ENCODE data around the gene NPRL2. TPM values are rescaled to one million over a fixed set of nuclear protein-coding genes. Genes with fewer than 3 reads are reported as not detected.

NPRL2 gene
- total and polyA plus RNA-seq, 3 donors from 2014 or later = 26.9 to 29.2 (median 28.0) TPM

DNA sequence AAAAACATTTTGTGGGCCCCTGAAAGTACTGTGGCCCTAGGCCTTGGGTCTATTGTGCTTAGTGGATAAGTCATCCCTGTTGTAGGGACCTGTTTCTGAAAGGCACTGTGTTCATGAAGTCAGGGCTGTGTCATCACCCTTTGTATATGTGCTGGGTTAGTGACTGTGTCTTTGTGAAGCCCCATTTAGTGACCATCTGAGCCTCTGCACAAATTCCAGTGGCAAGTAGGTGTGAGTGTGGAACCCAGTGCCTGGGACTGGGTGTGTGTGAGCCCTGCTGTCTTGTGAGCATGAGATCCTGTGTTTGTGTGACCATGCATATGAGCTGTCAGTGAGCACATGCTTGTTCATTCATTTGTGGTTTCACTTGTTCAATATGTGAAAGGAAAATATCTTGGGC, 46.0 kb downstream of the NPRL2 start:
- no peaks in the 10 kb centered on the region for H3K9me3 ChIP-seq
- no peaks in the 10 kb centered on the region for H3K36me3 ChIP-seq (ENCODE audit: low read depth, missing control alignments)
- intact Hi-C loops (cut with DNase I; ENCODE audit: low total_unique reads) = no loop called here
- TF ChIP-seq POLR2A (IDR thresholded peaks at IDR 0.05) = no peak
- TF ChIP-seq, protein P1, sequence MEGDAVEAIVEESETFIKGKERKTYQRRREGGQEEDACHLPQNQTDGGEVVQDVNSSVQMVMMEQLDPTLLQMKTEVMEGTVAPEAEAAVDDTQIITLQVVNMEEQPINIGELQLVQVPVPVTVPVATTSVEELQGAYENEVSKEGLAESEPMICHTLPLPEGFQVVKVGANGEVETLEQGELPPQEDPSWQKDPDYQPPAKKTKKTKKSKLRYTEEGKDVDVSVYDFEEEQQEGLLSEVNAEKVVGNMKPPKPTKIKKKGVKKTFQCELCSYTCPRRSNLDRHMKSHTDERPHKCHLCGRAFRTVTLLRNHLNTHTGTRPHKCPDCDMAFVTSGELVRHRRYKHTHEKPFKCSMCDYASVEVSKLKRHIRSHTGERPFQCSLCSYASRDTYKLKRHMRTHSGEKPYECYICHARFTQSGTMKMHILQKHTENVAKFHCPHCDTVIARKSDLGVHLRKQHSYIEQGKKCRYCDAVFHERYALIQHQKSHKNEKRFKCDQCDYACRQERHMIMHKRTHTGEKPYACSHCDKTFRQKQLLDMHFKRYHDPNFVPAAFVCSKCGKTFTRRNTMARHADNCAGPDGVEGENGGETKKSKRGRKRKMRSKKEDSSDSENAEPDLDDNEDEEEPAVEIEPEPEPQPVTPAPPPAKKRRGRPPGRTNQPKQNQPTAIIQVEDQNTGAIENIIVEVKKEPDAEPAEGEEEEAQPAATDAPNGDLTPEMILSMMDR (IDR thresholded peaks at IDR 0.05) = no peak
- no peak for DNase-seq
- H3K4me3 ChIP-seq = no peak overlapping the region
- H3K27ac ChIP-seq = no peak overlapping the region
- H3K27me3 ChIP-seq = no peaks in the 10 kb centered on the region
- peaks cover 17% of the 10 kb centered on the region for H3K4me1 ChIP-seq

DNA sequence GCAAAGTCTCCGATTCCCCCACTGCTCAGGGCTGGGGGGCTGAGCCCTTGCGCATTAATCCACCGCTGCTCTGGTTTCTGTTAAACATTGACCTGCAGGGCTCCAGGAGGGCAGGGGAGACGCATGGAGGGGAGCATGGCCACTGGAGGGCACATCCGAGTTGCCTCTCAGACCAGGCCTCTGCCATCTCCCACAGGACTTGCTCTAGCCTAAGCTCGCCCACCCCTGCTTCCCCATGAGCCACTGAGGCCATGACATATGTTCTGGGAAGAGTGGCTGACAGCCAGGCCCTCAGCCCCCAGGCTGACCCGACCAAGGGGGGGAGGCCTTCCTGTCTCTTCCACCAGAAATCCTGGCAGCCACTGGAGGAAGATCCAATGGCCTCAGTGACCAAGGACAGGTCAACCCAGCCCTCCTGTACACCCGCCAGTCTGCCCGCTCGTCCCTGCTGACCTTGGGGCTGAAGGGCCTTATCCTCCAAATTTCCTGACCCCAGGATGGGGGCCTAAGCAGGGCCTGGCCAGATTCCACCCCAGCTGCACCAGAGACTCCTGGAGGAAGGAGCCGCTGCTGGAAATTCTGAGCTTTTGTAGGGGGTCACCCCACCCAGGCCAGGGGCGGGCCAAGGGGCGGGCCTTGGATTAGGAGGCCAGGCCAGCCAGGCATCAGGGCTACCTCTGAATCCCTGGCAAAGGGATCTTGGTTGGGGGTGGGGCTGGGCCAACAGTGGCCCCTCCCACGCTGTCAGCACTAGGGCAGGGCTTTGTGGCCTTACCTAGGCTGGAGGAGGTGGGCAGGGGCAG, 47.4 kb downstream of the NPRL2 start, which contains the start of gene HYAL1:
Gene HYAL1, minus strand, starts transcription at position 562 of the 803 bp plus-strand sequence. CDS start 618 bp downstream, outside the sequence.
- 52 to 69% methylated on average over 3 to 14 of the region's 14 CpGs for WGBS, 2 donors

DNA sequence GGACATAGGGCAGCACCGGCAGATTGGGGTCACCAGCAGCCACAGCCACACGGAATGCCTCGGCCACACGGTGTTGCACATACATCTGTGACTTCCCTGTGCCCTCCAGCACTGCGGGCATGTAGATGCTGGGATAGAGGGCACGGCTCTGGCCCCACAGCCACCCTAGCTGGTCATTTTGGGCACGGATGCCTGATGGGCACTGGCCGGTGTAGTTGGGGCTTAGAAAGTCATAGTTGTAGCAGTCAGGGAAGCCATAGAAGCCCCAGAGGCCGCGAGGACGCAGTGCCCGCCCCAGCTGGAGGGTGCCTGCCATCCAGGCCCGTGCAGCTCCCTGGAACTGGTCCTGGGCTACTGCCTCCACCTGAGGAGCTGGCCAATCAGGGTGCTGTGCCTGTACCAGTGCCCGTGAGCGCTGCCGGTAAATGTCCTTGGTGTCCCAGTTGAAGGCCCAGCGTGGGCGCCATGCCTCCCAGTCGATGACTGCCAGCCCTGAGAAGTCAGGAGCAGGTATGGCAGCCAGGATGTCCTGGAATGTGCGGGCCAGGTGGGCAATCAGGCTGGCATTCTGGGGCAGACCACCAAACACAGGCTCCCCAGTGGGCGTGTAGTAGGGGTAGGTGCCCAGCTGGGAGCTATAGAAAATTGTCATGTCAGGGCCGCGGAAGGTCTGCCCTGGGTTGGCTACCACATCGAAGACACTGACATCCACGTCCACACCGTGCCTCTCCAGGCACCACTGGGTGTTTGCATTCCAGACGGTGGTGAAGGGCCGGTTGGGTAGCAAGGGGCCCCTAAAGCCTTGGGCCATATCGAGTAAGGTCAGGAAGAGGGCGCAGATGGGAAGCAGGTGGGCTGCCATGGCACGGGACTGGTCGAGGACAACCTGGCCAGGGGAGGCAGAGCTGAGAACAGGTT, 48.2 kb downstream of the NPRL2 start:
- Histone ChIP-seq H3K4me1 (peaks cover 25% of the 10 kb centered on the region), H3K27ac (peak overlapping the region; percentile 55 to 62), H3K27me3 (no peaks in the 10 kb centered on the region), H3K36me3 (ENCODE audit: low read depth, missing control alignments) (no peaks in the 10 kb centered on the region), H3K9me3 (no peaks in the 10 kb centered on the region), H3K4me3 (no peak overlapping the region)
- whole genome bisulfite sequencing, 2 donors = 88% methylated on average over 20 to 32 of the region's 32 CpGs
- DNase-seq = no peak
- intact Hi-C loops (cut with DNase I; ENCODE audit: low total_unique reads) = no loop called here
- no peak for TF ChIP-seq POLR2A (IDR thresholded peaks at IDR 0.05)
- TF ChIP-seq, protein P1 (IDR thresholded peaks at IDR 0.05) = no peak

More for the DNA sequence above, 47.4 kb downstream of the NPRL2 start, which contains the start of gene HYAL1:
- Histone ChIP-seq H3K4me1 (peaks cover 24% of the 10 kb centered on the region), H3K9me3 (no peaks in the 10 kb centered on the region), H3K4me3 (no peak within 1 kb of the TSS), H3K27me3 (no peaks in the 10 kb centered on the region), H3K36me3 (ENCODE audit: low read depth, missing control alignments) (no peaks in the 10 kb centered on the region), H3K27ac (peak within 1 kb of the TSS; percentile 55 to 62)
- TF ChIP-seq, protein P1 (IDR thresholded peaks at IDR 0.05) = no peak
- TF ChIP-seq POLR2A (IDR thresholded peaks at IDR 0.05) = no peak
- intact Hi-C loops (cut with DNase I; ENCODE audit: low total_unique reads) = no loop called here
- DNase-seq = no peak

DNA sequence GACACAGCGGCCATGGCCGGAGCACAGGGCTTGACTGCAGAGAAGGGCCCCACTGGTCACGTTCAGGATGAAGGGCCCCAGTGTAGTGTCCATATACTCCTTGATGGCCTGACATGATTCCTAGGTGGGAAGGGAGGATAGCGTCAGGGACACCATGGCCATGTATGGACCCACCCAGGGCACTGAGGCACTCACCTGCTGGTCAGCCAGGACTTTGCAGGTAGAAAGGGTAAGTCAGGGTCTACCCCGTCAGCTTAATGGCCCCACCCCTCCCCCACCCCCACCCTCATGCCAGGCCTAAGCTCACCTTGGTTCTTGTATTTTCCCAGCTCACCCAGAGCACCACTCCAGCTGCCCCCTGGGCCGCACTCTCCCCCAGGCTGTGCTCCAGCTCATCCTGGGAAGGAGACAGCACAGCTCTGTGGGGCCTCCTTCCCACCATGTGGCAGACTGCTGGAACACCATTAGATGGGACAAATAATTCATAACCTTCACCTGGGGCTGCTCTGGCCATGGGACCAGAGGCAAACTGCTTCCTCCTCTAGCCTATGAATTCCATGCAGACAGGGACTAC, 49.8 kb downstream of the NPRL2 start:
- H3K36me3 ChIP-seq (ENCODE audit: low read depth, missing control alignments) = no peaks in the 10 kb centered on the region
- no peaks in the 10 kb centered on the region for H3K9me3 ChIP-seq
- WGBS, 2 donors = 85 to 96% methylated on average over 5 to 6 of the region's 6 CpGs
- peaks cover 25% of the 10 kb centered on the region for H3K4me1 ChIP-seq
- TF ChIP-seq POLR2A (IDR thresholded peaks at IDR 0.05) = no peak
- TF ChIP-seq, protein P1 (IDR thresholded peaks at IDR 0.05) = no peak
- H3K4me3 ChIP-seq = no peak overlapping the region
- no peaks in the 10 kb centered on the region for H3K27me3 ChIP-seq
- intact Hi-C loops (cut with DNase I; ENCODE audit: low total_unique reads) = no loop called here
- H3K27ac ChIP-seq = peak overlapping the region in 1 of 2 donors; percentile 85
- no peak for DNase-seq
